ENCODE results near the gene CFAP100. TPM values are rescaled to one million over a fixed set of nuclear protein-coding genes. Genes with fewer than 3 reads are reported as not detected.

The CFAP100 gene
- total RNA-seq, 1 experiment from 2014 or later: not detected

DNA sequence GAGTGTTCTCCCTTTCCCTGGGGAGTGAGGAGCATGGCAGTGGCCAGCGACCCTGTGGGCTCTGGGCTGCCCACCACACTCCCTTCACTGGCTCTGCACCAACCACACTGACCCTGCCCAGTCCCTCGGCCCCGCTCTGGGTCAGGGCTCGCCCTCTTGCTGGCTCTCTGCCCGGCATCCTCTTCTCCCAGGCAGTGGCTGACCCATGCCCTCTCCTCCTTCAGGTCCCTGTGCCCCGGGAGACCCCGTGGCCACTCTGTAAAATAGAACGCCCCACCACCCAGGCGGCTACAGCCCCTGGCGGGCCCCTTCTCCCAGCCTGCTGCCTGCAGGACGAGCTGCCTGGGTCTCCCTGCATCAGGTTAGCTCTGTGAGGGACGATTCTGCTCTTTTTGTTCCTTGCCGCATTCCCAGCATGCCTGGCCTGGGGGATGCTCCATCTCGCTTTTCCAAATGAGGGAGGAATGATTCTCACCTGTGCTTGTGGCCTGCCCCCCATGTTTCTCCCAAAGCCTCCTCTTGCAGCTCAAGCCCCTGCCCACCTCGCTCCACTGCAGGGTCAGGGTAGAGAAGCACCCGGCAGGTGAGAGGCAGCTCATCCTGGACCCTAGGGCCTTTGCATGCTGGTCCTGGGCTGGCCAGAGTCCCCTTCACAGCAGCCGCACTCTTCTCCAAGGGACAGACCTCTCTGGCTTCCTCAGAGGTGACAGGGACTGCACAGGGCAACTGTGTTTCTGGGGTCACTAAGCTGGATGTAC, 14.5 kb upstream of the CFAP100 start:
- Histone ChIP-seq H3K9me3 (replicated peaks) (no peaks in the 10 kb centered on the region), H3K4me3 (no peak overlapping the region), H3K27ac (no peak overlapping the region), H3K4me1 (no peaks in the 10 kb centered on the region), H3K36me3 (no peaks in the 10 kb centered on the region), H3K27me3 (0 out of 2 replicates have a peak, but pooled peaks cover 2% of the 10 kb centered on the region)
- no peak for DNase-seq

DNA sequence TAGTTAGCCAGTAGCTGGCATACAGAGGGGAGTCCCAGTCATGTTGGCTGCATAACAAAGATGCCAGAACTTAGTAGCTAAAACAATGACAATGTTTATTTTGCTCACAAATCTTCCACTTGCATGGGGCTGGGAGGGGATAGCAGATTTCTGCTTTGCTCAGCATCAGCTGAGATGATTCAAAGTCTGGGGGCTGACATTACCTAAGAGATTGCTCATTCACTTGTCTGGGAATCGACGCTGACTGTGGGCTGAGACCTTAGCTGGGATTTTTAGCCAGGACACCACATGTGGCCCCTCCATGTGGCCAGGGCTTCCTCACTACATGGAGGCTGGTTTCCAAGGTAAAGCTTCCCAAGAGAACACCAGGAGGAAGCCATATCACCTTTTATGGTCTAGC, 12.7 kb upstream of the CFAP100 start:
- Histone ChIP-seq H3K4me1 (no peaks in the 10 kb centered on the region), H3K9me3 (replicated peaks) (no peaks in the 10 kb centered on the region), H3K27ac (no peak overlapping the region), H3K27me3 (no peaks in the 10 kb centered on the region), H3K4me3 (no peak overlapping the region), H3K36me3 (no peaks in the 10 kb centered on the region)
- no peak for DNase-seq

- H3K4me1 ChIP-seq: no peaks in the 10 kb centered on the region
- peak; percentile 20 to 45 for DNase-seq
- H3K4me3 ChIP-seq: 0 out of 2 replicates have a peak overlapping the region, but pooled peaks have one; percentile 17
These were observed 5.5 kb upstream of the CFAP100 start for GRCh38 chr3:126389112-126389793.

DNA sequence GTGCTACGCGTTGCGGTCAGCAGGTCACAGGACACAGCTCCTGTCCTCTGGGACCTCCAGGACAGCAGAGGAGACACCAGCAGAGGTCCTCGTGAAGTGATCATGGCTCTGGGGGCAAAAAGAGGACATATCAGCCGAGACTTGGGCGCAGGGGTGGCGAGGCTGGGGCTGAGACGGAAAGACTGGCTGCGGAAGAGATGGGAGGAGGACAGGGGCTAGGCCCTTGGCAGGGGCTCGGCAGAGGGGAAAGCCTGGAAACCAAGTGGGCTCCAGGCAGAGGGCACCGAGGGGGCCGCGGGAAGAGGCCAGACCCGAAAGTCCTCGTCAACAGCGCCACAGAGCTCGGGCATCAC, 4.9 kb upstream of the CFAP100 start:
- no peak overlapping the region for H3K4me3 ChIP-seq
- H3K27me3 ChIP-seq: 0 out of 2 replicates have a peak, but pooled peaks cover 2% of the 10 kb centered on the region
- no peaks in the 10 kb centered on the region for H3K9me3 ChIP-seq (replicated peaks)
- no peak overlapping the region for H3K27ac ChIP-seq
- no peak for DNase-seq
- no peaks in the 10 kb centered on the region for H3K36me3 ChIP-seq
- H3K4me1 ChIP-seq: no peaks in the 10 kb centered on the region

More at GRCh38 chr3:126389112-126389793, 5.5 kb upstream of the CFAP100 start:
- no peaks in the 10 kb centered on the region for H3K36me3 ChIP-seq
- no peak overlapping the region for H3K27ac ChIP-seq
- 0 out of 2 replicates have a peak, but pooled peaks cover 2% of the 10 kb centered on the region for H3K27me3 ChIP-seq
- H3K9me3 ChIP-seq (replicated peaks): no peaks in the 10 kb centered on the region

GRCh38 chr3:126390201-126390600, 4.5 kb upstream of the CFAP100 start:
- Histone ChIP-seq H3K27me3 (0 out of 2 replicates have a peak, but pooled peaks cover 2% of the 10 kb centered on the region), H3K4me3 (no peak overlapping the region), H3K9me3 (replicated peaks) (no peaks in the 10 kb centered on the region), H3K4me1 (no peaks in the 10 kb centered on the region), H3K27ac (no peak overlapping the region), H3K36me3 (no peaks in the 10 kb centered on the region)
- no peak for DNase-seq

DNA sequence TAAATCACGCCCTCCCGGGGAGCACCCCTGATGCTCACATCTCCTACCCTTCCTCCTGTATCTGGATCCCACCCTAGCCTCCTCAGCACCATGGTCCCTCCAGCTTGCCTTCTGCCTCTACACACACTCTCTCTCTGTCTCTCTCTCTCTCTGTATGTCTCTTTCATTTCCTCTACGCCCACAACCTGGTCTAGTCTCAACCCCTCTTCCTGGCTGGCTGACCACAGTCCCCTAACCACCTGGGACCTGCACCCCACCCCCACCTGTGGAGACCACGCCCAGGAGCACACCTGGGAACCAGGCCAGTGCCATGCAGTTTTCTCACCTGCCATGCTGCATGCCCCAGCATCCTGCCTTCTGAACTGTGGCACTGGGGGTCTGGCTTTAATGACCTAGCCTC, 4.0 kb upstream of the CFAP100 start:
- no peak for DNase-seq
- H3K4me3 ChIP-seq: no peak overlapping the region
- no peak overlapping the region for H3K27ac ChIP-seq
- no peaks in the 10 kb centered on the region for H3K9me3 ChIP-seq (replicated peaks)
- 0 out of 2 replicates have a peak, but pooled peaks cover 2% of the 10 kb centered on the region for H3K27me3 ChIP-seq
- H3K36me3 ChIP-seq: no peaks in the 10 kb centered on the region
- H3K4me1 ChIP-seq: no peaks in the 10 kb centered on the region

DNA sequence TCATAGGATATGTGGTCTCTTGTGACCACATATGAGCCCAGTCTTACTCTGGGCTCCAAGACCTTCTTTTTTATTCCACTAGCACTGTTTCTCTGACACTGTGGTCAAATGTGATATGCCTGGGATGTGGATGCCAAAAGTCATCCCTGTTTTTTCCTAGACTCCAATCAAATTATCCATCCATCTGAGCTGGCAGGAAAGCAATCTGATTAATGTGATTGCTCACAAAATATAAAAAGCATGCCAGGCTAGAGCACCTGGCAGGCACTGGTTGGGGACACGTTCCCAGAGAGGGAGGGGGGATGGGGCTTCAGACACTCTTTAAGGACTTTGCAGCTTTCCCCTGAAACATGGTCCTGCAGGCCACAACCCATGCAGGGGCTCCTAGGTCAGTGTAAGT, 3.1 kb upstream of the CFAP100 start:
- Histone ChIP-seq H3K4me3 (no peak overlapping the region), H3K4me1 (no peaks in the 10 kb centered on the region), H3K36me3 (no peaks in the 10 kb centered on the region), H3K9me3 (replicated peaks) (no peaks in the 10 kb centered on the region), H3K27me3 (0 out of 2 replicates have a peak, but pooled peaks cover 2% of the 10 kb centered on the region), H3K27ac (no peak overlapping the region)
- no peak for DNase-seq

DNA sequence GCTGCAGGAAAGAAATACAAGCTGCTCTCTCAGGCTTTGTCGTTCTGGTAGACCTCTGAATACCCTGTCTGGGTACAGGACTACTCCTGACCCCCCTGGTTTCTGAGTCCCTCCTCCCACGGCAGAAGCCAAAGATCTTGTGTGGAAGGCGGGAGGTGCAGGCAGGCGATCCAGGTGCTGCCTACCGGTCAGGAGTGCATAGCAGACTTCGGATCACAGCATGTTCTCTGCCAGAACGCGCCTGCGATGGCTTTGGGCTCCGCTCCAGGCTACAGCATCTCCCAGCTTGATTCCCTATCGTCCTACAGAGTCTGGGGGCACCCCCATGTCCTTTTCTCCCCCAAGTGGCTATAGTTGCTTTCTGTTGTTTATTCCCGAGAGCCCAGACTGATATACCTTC, 2.5 kb upstream of the CFAP100 start:
- no peak overlapping the region for H3K4me3 ChIP-seq
- no peak overlapping the region for H3K27ac ChIP-seq
- no peak for DNase-seq
- no peaks in the 10 kb centered on the region for H3K36me3 ChIP-seq
- no peaks in the 10 kb centered on the region for H3K9me3 ChIP-seq (replicated peaks)
- H3K27me3 ChIP-seq: 0 out of 2 replicates have a peak, but pooled peaks cover 2% of the 10 kb centered on the region
- H3K4me1 ChIP-seq: no peaks in the 10 kb centered on the region

GRCh38 chr3:126393563-126393962, 1.1 kb upstream of the CFAP100 start:
- Histone ChIP-seq H3K4me1 (no peaks in the 10 kb centered on the region), H3K27ac (no peak overlapping the region), H3K27me3 (0 out of 2 replicates have a peak, but pooled peaks cover 2% of the 10 kb centered on the region), H3K36me3 (no peaks in the 10 kb centered on the region), H3K4me3 (no peak overlapping the region), H3K9me3 (replicated peaks) (no peaks in the 10 kb centered on the region)
- no peak for DNase-seq

GRCh38 chr3:126394977-126395321, 240 bp downstream of the CFAP100 start:
- Histone ChIP-seq H3K4me3 (no peak overlapping the region), H3K4me1 (no peaks in the 10 kb centered on the region), H3K27me3 (0 out of 2 replicates have a peak, but pooled peaks cover 2% of the 10 kb centered on the region), H3K9me3 (replicated peaks) (no peaks in the 10 kb centered on the region), H3K27ac (no peak overlapping the region), H3K36me3 (no peaks in the 10 kb centered on the region)
- DNase-seq: no peak

DNA sequence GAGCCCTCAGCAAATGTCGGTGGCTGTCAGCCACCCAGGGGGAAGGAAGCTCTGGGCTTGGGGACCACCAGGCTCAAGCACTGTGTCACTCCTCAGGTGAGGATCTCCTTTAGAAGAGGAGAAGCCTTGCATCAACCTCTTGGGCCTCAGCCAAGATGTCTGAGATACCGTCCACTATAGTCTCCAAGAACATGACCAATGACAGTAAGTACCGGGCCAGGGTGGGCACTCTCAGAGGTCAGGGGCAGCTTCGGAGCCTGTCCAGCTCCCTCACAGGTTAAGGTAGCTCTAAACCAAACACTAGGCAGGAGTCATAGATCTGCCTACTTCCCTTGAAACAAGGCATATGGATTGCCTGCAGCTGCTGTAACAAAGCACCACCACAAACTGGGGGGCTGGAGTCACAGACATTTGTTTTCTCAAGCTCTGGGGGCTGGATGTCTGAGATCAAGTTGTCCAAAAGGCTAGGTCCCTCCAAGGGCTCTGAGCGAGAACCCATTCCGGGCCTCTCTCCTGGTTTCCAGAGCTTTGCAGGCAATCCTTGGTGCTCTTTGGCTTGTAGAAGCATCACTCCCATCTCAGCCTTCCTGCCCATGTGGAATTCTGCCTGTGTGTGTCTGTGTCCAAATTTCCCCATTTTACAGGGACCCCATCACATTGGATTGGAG, 1.3 kb downstream of the CFAP100 start:
- H3K27me3 ChIP-seq: 0 out of 2 replicates have a peak, but pooled peaks cover 2% of the 10 kb centered on the region
- H3K36me3 ChIP-seq: no peaks in the 10 kb centered on the region
- H3K9me3 ChIP-seq (replicated peaks): no peaks in the 10 kb centered on the region
- no peaks in the 10 kb centered on the region for H3K4me1 ChIP-seq
- no peak for DNase-seq
- no peak overlapping the region for H3K4me3 ChIP-seq
- H3K27ac ChIP-seq: no peak overlapping the region

DNA sequence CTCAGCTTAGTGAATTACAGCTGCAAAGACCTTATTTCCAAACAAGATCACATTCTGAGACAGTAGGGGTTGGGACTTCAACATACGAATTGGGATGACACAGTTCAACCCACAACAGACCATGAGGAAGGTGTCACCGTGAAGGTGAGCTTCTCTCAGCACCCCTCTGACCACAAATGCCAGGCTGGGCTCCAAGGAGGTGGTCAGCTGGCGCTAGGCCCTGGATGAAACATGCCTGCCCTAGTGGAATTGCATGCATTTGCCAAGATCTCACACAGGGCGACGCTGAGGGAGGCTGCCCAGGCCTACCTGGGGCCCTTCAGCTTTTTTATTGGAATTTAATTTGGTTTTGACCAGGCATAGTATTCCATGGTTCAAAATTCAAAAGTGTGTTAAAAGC, 1.8 kb downstream of the CFAP100 start:
- H3K27me3 ChIP-seq: 0 out of 2 replicates have a peak, but pooled peaks cover 2% of the 10 kb centered on the region
- DNase-seq: no peak
- H3K27ac ChIP-seq: no peak overlapping the region
- no peaks in the 10 kb centered on the region for H3K9me3 ChIP-seq (replicated peaks)
- H3K4me3 ChIP-seq: no peak overlapping the region
- no peaks in the 10 kb centered on the region for H3K4me1 ChIP-seq
- H3K36me3 ChIP-seq: no peaks in the 10 kb centered on the region

GRCh38 chr3:126397610-126398422, 3.1 kb downstream of the CFAP100 start:
- Histone ChIP-seq H3K4me1 (no peaks in the 10 kb centered on the region), H3K36me3 (no peaks in the 10 kb centered on the region), H3K4me3 (no peak overlapping the region), H3K9me3 (replicated peaks) (no peaks in the 10 kb centered on the region), H3K27ac (no peak overlapping the region), H3K27me3 (0 out of 2 replicates have a peak, but pooled peaks cover 2% of the 10 kb centered on the region)
- DNase-seq: no peak
